ENCODE measurements around the gene ACADM. TPM values are rescaled to one million over a fixed set of nuclear protein-coding genes. Genes with fewer than 3 reads are reported as not detected.

ACADM gene
- total RNA-seq, 1 donor from 2014 or later = 29.6 TPM

GRCh38 chr1:75792091-75792490 lies 67.6 kb downstream of the ACADM start:
- no peak overlapping the region for H3K9ac ChIP-seq (ENCODE audit: low read length)
- Mint-ChIP-seq H3K4me3 (ENCODE audit: unreplicated experiment) (no peak overlapping the region), H3K9me3 (ENCODE audit: unreplicated experiment) (no peaks in the 10 kb centered on the region), H3K27ac (ENCODE audit: unreplicated experiment) (no peak overlapping the region), H3K36me3 (ENCODE audit: low read depth, unreplicated experiment) (peaks cover 30% of the 10 kb centered on the region), H3K4me1 (ENCODE audit: low read depth, unreplicated experiment) (peaks cover 31% of the 10 kb centered on the region), H3K27me3 (ENCODE audit: low read depth, unreplicated experiment) (no peaks in the 10 kb centered on the region)
- H3K4me3 ChIP-seq (ENCODE audit: insufficient read depth, low read depth, low read length) = no peak overlapping the region
- FAIRE-seq (no peak), DNase-seq (ENCODE audit: low read depth) (no peak)
- H3K79me2 ChIP-seq (ENCODE audit: insufficient read depth, low read length) = peaks cover 61% of the 10 kb centered on the region
- no peak overlapping the region for H2AFZ ChIP-seq (ENCODE audit: low read depth, low read length)
- no peaks in the 10 kb centered on the region for H3K27me3 ChIP-seq (ENCODE audit: insufficient read depth, low read length)
- TF ChIP-seq CTCF (IDR thresholded peaks at IDR 0.05; ENCODE audit: insufficient read depth, low read depth, low read length) (no peak), EZH2 (IDR thresholded peaks at IDR 0.05; ENCODE audit: insufficient read depth, low read length) (no peak)
- H3K27ac ChIP-seq (ENCODE audit: low read depth, low read length) = no peak overlapping the region
- peaks cover 13% of the 10 kb centered on the region for H3K4me1 ChIP-seq (ENCODE audit: insufficient read depth, low read length)
- H3K9me3 ChIP-seq (ENCODE audit: insufficient read depth, low read depth, low read length) = no peaks in the 10 kb centered on the region
- H3K4me2 ChIP-seq (ENCODE audit: low read length) = peak overlapping the region; percentile 37
- H4K20me1 ChIP-seq (ENCODE audit: insufficient read depth, low read length) = peaks cover 99% of the 10 kb centered on the region
- peaks cover 72% of the 10 kb centered on the region for H3K36me3 ChIP-seq (ENCODE audit: insufficient read depth, low read length)

GRCh38 chr1:75794382-75794781 lies 69.9 kb downstream of the ACADM start:
- H3K4me3 ChIP-seq (ENCODE audit: insufficient read depth, low read depth, low read length) = no peak overlapping the region
- H3K4me1 ChIP-seq (ENCODE audit: insufficient read depth, low read length) = peaks cover 10% of the 10 kb centered on the region
- H3K9me3 ChIP-seq (ENCODE audit: insufficient read depth, low read depth, low read length) = no peaks in the 10 kb centered on the region
- DNase-seq (ENCODE audit: low read depth) = no peak
- H3K27ac ChIP-seq (ENCODE audit: low read depth, low read length) = no peak overlapping the region
- H3K4me2 ChIP-seq (ENCODE audit: low read length) = no peak overlapping the region
- no peak overlapping the region for H3K9ac ChIP-seq (ENCODE audit: low read length)
- H3K4me1 Mint-ChIP-seq (ENCODE audit: low read depth, unreplicated experiment) = peaks cover 30% of the 10 kb centered on the region
- H3K9me3 Mint-ChIP-seq (ENCODE audit: unreplicated experiment) = peaks cover 3% of the 10 kb centered on the region
- no peak overlapping the region for H3K4me3 Mint-ChIP-seq (ENCODE audit: unreplicated experiment)
- FAIRE-seq = no peak
- peaks cover 78% of the 10 kb centered on the region for H4K20me1 ChIP-seq (ENCODE audit: insufficient read depth, low read length)
- H3K36me3 Mint-ChIP-seq (ENCODE audit: low read depth, unreplicated experiment) = peaks cover 24% of the 10 kb centered on the region
- H3K27ac Mint-ChIP-seq (ENCODE audit: unreplicated experiment) = no peak overlapping the region
- peaks cover 38% of the 10 kb centered on the region for H3K79me2 ChIP-seq (ENCODE audit: insufficient read depth, low read length)
- TF ChIP-seq EZH2 (IDR thresholded peaks at IDR 0.05; ENCODE audit: insufficient read depth, low read length) = no peak
- no peak for TF ChIP-seq CTCF (IDR thresholded peaks at IDR 0.05; ENCODE audit: insufficient read depth, low read depth, low read length)
- H3K27me3 ChIP-seq (ENCODE audit: insufficient read depth, low read length) = no peaks in the 10 kb centered on the region
- H2AFZ ChIP-seq (ENCODE audit: low read depth, low read length) = no peak overlapping the region
- no peaks in the 10 kb centered on the region for H3K27me3 Mint-ChIP-seq (ENCODE audit: low read depth, unreplicated experiment)
- H3K36me3 ChIP-seq (ENCODE audit: insufficient read depth, low read length) = peaks cover 73% of the 10 kb centered on the region

GRCh38 chr1:75795703-75796193 lies 71.2 kb downstream of the ACADM start:
- no peaks in the 10 kb centered on the region for H3K27me3 Mint-ChIP-seq (ENCODE audit: low read depth, unreplicated experiment)
- peaks cover 22% of the 10 kb centered on the region for H3K4me1 Mint-ChIP-seq (ENCODE audit: low read depth, unreplicated experiment)
- Histone ChIP-seq H3K9ac (ENCODE audit: low read length) (no peak overlapping the region), H3K4me2 (ENCODE audit: low read length) (no peak overlapping the region), H3K36me3 (ENCODE audit: insufficient read depth, low read length) (peaks cover 65% of the 10 kb centered on the region), H4K20me1 (ENCODE audit: insufficient read depth, low read length) (peaks cover 64% of the 10 kb centered on the region), H3K27ac (ENCODE audit: low read depth, low read length) (no peak overlapping the region), H3K9me3 (ENCODE audit: insufficient read depth, low read depth, low read length) (no peaks in the 10 kb centered on the region), H3K4me3 (ENCODE audit: insufficient read depth, low read depth, low read length) (no peak overlapping the region), H3K4me1 (ENCODE audit: insufficient read depth, low read length) (peaks cover 4% of the 10 kb centered on the region), H3K79me2 (ENCODE audit: insufficient read depth, low read length) (peaks cover 25% of the 10 kb centered on the region), H2AFZ (ENCODE audit: low read depth, low read length) (no peak overlapping the region), H3K27me3 (ENCODE audit: insufficient read depth, low read length) (no peaks in the 10 kb centered on the region)
- H3K36me3 Mint-ChIP-seq (ENCODE audit: low read depth, unreplicated experiment) = peaks cover 24% of the 10 kb centered on the region
- FAIRE-seq (no peak), DNase-seq (ENCODE audit: low read depth) (no peak)
- peak overlapping the region; percentile 31 for H3K27ac Mint-ChIP-seq (ENCODE audit: unreplicated experiment)
- TF ChIP-seq CTCF (IDR thresholded peaks at IDR 0.05; ENCODE audit: insufficient read depth, low read depth, low read length) = no peak
- no peak for TF ChIP-seq EZH2 (IDR thresholded peaks at IDR 0.05; ENCODE audit: insufficient read depth, low read length)
- no peak overlapping the region for H3K4me3 Mint-ChIP-seq (ENCODE audit: unreplicated experiment)
- H3K9me3 Mint-ChIP-seq (ENCODE audit: unreplicated experiment) = peaks cover 3% of the 10 kb centered on the region

Data from astrocyte (in vitro differentiated cells and primary cell).